ENCODE results near the gene FGB.

FGB gene

DNA sequence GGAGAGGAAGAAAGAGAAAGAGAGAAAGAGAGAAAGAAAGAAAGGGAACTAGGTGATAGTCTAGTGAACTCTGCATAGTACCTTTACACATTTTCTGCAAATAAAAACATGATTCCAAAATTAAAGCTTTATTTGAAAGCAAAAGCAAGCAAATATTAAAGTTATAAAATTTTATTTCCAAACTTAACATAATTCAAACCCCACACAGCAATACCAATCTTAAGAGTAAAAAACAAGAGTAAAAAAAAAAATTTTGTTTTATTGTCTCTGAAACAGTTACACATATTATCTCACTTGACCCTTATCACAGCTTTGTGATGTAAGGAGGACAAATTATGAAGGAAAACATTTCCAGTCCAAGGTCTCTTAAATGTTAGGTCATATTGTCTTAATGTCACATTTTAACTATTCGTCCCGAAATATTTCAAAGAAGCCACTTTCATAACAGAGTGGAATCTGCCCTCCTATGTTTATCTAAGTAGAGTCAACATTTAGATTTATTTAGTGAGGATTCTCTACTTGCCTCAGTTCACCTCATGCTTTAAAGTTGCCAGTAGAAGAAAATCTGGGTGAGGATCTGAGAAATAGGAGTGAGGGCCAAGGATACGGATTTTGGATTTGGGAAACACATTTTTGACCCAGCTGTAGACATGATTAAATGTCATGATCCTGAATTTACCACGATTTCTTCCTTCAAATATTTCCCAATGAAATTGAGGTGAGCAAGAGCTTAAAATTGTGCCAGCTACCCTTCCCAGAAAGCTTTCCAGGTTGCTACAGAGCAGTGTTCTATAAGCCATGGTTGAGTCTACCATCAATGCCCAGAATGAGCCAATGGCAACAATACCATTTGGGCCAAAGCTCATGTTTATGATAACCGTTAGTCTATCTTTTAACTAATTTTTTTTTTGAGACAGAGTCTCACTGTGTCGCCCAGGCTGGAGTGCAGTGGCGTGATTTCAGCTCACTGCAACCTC, 35.3 kb downstream of the FGB start:
- DNase-seq = no peak

GRCh38 chr4:154602404-154603020, 39.7 kb downstream of the FGB start:
- no peak for DNase-seq

DNA sequence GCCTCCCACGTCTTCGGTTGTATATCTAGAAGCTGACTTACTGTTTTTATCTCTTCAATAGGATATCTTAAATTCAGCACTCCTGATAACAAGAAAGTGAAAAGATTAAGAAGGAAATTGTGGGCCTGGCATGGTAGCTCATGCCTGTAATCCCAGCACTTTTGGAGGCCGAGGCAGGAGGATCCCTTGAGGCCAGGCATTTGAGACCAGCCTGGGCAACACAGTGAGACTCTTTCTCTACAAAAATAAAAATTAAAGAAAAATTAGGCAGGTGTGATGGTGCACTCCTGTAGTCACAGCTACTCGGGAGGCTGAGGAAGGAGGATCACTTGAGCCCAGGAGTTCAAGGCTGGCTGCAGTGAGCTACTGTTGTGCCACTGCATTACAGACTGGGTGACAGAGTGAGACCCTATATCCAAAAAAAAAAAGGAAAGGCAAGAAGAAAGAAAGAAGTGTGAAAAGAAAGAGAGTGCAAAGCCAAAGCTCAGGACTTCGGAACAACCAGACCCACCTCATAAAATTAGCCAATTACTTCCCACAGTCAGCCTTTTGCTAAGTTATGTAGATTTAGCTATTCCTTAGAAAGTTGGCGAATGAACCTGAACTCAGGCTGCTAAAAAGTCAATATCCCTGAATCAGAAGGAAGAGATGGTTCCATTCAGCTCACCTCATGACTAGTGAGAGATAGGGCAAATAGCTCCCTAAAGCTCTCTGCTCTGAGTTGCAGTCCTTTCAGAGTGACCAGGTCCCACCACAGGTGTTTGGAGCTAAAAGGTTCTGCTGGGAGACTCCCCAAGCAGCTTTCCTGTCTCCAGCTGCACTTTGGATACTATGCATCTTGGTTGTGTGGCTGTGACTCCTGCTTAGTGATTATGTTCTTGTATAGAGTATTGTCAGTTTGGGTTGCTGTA, 40.5 kb downstream of the FGB start:
- DNase-seq = no peak

- DNase-seq = no peak
Observed at GRCh38 chr4:154604696-154605200, 41.9 kb downstream of the FGB start.

- DNase-seq = no peak
Observed at GRCh38 chr4:154606728-154607723, 44.2 kb downstream of the FGB start.

DNA sequence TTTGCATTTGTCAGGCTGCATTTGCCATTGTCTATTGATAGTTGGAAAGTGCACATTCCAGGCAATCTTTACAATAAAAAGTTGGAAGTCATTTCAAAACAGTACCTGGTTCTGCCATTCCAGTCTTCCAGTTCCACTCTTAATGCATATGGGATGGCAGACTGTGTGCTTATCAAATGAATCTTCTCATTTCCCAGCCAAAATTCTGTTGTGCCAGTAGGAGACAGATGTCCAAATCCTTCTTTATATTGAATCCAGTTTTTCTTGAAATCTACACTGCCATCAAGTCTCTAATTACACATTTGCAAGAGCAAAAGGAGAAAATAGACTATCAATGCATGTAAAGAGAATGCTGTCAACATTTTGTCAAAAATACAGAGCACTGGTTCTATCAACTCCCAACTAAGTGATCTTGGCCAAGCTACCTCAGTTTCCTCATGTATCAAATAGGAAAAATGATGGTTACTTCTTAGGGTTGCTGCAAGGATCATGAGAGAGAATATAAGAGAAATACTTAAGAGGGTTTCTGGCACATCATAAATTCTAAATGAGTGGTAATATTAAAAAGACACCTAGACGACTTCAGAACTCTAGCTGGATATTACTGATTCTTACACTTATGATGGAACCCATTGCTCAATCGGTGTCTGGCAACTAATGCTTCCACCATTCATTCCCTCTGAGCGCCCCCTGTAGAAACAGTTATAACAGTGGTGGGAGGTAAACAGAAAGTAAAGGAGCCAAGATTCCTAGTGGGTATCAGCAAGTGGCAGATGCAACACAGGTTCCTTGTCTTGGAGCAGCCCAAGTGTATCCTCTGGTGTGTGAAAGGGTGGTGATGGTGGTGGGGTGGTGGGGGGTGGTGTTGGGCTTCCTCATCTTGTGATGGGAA, 45.8 kb downstream of the FGB start:
- no peak for DNase-seq

- DNase-seq = no peak
Observed at GRCh38 chr4:154609532-154609931, 46.7 kb downstream of the FGB start.

DNA sequence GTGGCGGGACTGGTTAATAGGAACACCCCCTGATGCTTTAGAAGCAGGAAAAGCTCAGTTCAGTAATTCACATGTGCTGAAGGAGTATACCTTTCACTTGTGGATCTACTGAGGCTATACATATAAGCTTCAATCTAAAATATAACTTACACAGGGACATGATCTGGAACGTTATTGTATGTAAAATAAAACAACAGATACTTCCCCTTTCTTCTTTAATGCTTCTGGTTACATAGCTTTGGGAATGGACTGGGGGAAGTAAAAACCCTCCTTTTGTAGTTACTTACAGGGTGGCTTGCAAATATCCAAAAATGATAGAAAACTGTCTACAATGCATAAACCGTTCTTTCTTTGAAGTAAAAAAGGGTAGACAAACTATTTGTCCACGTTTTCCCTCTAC, 47.8 kb downstream of the FGB start:
- no peak for DNase-seq

GRCh38 chr4:154611833-154612232, 49.0 kb downstream of the FGB start:
- no peak for DNase-seq

DNA sequence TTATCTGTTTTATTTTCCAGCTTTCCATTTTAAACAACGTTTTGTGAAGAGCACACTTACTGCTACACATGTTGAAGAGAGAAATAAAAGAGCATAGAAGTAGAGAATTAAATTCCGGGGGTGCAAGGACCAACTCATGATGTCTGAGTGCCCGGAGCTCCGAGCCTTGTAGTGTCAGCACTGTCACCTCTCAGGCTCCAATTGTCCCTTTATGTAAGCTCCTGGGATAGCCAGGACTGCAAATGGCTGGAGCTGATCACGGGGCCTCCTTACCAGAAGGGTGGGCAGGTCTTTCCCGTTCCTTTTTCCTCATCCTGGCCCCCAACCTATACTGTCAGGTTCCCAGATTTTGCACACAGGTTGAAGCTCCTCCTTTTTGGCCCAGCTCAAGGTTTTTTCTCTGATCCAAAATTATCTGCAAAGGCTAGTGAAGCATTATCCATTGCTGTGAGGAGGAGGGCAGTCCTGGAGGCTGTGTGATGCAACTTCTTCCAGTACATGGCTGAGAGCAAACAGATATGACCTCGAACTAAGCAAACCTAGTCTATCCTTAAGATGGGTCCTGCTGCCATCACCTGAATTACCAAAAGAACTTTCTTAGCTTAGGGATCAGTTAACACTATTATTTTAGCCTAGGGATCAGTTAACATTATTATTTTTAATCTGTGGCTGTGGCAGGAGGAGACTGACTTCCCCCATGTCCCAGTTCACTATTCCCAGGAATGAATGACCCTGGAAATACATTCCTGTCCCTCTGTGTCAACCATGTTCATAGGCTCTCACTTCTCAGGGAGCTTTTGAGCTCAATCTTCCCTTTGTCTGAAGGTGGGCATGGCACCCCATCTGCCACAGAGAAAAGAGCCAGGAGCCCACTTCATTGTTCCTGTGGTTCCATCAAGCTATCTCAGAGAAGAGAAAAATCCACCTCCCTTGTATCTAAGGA, 49.9 kb downstream of the FGB start, which contains the start of gene FGG:
FGG (minus strand) TSS at position 185 of the 943 bp plus-strand sequence; CDS start at position 138, 47 bp downstream.
- DNase-seq = no peak

- DNase-seq = no peak
Observed at GRCh38 chr4:154614306-154614705, 51.5 kb downstream of the FGB start.

DNA sequence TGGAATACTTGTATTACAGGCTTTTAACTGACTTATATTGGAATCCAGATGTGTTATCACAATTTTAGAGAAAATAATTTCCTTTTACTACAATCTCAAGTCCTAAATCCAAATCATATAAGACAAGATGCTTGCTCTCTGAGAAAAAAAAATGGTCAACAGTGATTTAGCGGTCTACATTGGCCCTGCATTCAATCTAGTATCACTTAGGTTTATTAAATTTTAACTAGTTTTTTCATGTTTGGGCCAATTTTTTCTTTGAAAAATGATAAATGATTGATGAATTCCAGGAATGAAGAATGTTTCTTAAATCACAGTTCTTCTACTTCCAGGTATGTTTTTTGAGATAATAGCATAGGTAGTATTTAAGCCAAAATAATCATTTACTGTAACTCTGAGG, 52.4 kb downstream of the FGB start:
- no peak for DNase-seq

- no peak for DNase-seq
Observed at GRCh38 chr4:154616287-154616686, 53.5 kb downstream of the FGB start.

- DNase-seq = no peak
Observed at GRCh38 chr4:154616731-154617130, 53.9 kb downstream of the FGB start.

GRCh38 chr4:154617820-154618317, 55.1 kb downstream of the FGB start:
- no peak for DNase-seq

DNA sequence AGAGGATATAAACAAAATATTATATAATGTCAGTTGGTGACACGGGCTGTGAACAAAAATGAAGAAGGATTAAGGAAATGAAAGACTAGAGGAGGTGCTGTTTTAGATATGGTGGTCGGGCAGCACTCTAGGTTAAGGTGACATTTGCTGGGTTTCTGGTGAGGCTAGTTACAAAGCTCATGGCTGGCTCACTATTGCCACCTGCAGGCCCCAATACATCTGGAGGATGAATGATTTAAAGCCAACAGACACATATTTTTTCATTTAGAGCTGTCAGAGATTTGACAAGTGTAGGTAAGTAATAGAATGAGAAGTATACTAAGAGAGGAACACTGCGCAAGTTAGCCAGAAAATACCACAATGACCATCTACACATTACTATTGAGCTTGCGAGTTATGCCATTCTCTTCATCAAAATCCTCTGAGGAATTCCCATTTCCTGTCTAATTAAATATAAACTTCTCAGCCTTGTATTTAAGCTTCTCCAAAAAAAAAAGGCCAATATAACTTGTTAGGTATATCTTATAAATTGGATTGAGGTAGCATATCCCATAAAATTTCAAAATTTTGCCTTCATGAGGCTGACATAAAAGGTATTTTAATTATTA, 56.0 kb downstream of the FGB start:
- peak; percentile 28 for DNase-seq

GRCh38 chr4:154620111-154620510, 57.3 kb downstream of the FGB start:
- DNase-seq = no peak
